GM12891 (cell line): ENCODE data around the gene EXOC4.

ENCODE experiments used
- POLR2AphosphoS5 ChIP-seq: IDR thresholded peaks from 2 replicates; pipeline ENCODE4 v1.6.1; 2011; ENCODE audit warnings: low read depth, low read length, control low read depth
- TAF1 ChIP-seq: IDR thresholded peaks from 2 replicates; pipeline ENCODE4 v1.6.1; 2011; ENCODE audit warnings: low read depth, low read length, control low read depth

- TF ChIP-seq TAF1 (no peak), POLR2AphosphoS5 (no peak)
Measured at GRCh38 chr7:133522501-133522900, 269.6 kb downstream of the EXOC4 start.
